T-cell (primary cell): ENCODE data around the gene TMOD2. TPM values are rescaled to one million over a fixed set of nuclear protein-coding genes. Genes with fewer than 3 reads are reported as not detected.

ENCODE experiments used
- ATAC-seq, 4 experiments: fragments of 200-7000 bp in 3 of 4; fragments of 150-1000 bp in 1 of 4; cut with Tn5 transposase; replicated peaks in 1 of 4; 1 replicate in 3 of 4; 2 replicates in 1 of 4; pipeline ENCODE4 v1.10.0; 2021; ENCODE audit warnings: moderate library complexity in 3 of 4, mild to moderate bottlenecking in 2 of 4, moderate number of reproducible peaks in 1 of 4
- CTCF ChIA-PET, 2 donors: fragments of 300-600 bp; sonication (Branson Sonifier 250); formaldehyde crosslinking; loops; one replicate each; lab custom pipeline; 2022; ENCODE audit warnings: antibody characterized with exemption in 2 of 2; lab: Charles Lee
- POLR2A ChIA-PET, 2 donors: fragments of 300-600 bp; sonication (Branson Sonifier 250); formaldehyde crosslinking; loops; one replicate each; lab custom pipeline; 2022; ENCODE audit warnings: antibody characterized with exemption in 2 of 2; lab: Charles Lee
- DNase-seq, 35 experiments: peaks; one replicate each; pipeline versions ENCODE4 v3.0.0 to v3.0.0-alpha.2; 2013 to 2023
- H3K27ac ChIP-seq: one replicate; pipeline ENCODE4 v1.5.1; 2013; ENCODE audit warnings: low read length
- H3K27me3 ChIP-seq, 2 experiments: replicated peaks in 1 of 2; 1 replicate in 1 of 2; 2 replicates in 1 of 2; pipeline versions ENCODE4 v1.6.1 to v1.7.0; 2013; ENCODE audit warnings: low read length in 1 of 2, mixed read lengths in 1 of 2; ENCODE audit not compliant: control insufficient read depth in 2 of 2, insufficient read depth in 2 of 2; ENCODE audit errors: extremely low read depth in 1 of 2
- H3K36me3 ChIP-seq, 2 donors: 1 replicate in 1 of 2; 2 replicates in 1 of 2; pipeline versions ENCODE4 v1.6.1 to v1.7.0; 2013; ENCODE audit warnings: low read length in 1 of 2; ENCODE audit not compliant: control insufficient read depth in 2 of 2, insufficient read depth in 1 of 2; ENCODE audit errors: extremely low read depth in 1 of 2
- H3K4me1 ChIP-seq, 2 experiments: 1 replicate in 1 of 2; 2 replicates in 1 of 2; pipeline versions ENCODE4 v1.6.1 to v1.7.0; 2013; ENCODE audit warnings: low read length in 2 of 2, mixed read lengths in 1 of 2; ENCODE audit not compliant: insufficient read depth in 2 of 2, control insufficient read depth in 1 of 2; ENCODE audit errors: extremely low read depth in 1 of 2
- H3K4me3 ChIP-seq, 2 donors: 1 replicate in 1 of 2; 2 replicates in 1 of 2; pipeline versions ENCODE4 v1.5.1 to v1.7.0; 2013; ENCODE audit warnings: mild to moderate bottlenecking in 2 of 2, low read length in 1 of 2, moderate library complexity in 1 of 2; ENCODE audit not compliant: control insufficient read depth in 1 of 2; ENCODE audit errors: extremely low read depth in 1 of 2
- H3K9me3 ChIP-seq: 2 replicates; pipeline ENCODE4 v1.7.0; 2013
- H3K27ac Mint-ChIP-seq, 2 donors: one replicate each; pipeline ENCODE4 v1.8.0; 2020 to 2021; ENCODE audit warnings: mild to moderate bottlenecking in 2 of 2, mixed read lengths in 2 of 2
- H3K27me3 Mint-ChIP-seq, 2 donors: one replicate each; pipeline ENCODE4 v1.8.0; 2021 to 2022; ENCODE audit warnings: mixed read lengths in 2 of 2
- H3K36me3 Mint-ChIP-seq: one replicate; pipeline ENCODE4 v1.8.0; 2021; ENCODE audit warnings: mixed read lengths
- H3K4me1 Mint-ChIP-seq, 3 donors: one replicate each; pipeline ENCODE4 v1.8.0; 2020 to 2022; ENCODE audit warnings: mixed read lengths in 3 of 3, mild to moderate bottlenecking in 1 of 3
- H3K4me3 Mint-ChIP-seq, 3 donors: one replicate each; pipeline ENCODE4 v1.8.0; 2020 to 2022; ENCODE audit warnings: mild to moderate bottlenecking in 3 of 3, mixed read lengths in 3 of 3, moderate library complexity in 3 of 3
- H3K9me3 Mint-ChIP-seq, 3 donors: one replicate each; pipeline ENCODE4 v1.8.0; 2020 to 2022; ENCODE audit warnings: mixed read lengths in 3 of 3
- WGBS: methylation state at CpG from one replicate; pipeline ENCODE4 v1.1.5; 2013; ENCODE audit warnings: missing lambda C conversion rate; ENCODE audit not compliant: insufficient coverage; 5-methylcytosine and 5-hydroxymethylcytosine counted together
- total RNA-seq, 35 experiments: library from RNA in 6 of 35; stranded (reverse) in 6 of 35; fragments of 120-200 nt in 1 of 35; gene quantifications; one replicate each; pipeline versions ENCODE4 v1.2.1 to v1.2.4 and lab custom pipeline; 2013 to 2026

Gene TMOD2
- total RNA-seq, 5 donors from 2014 or later (not counting 1 experiment from before 2014, with no cell fraction given) = 10.9 to 17.2 (median 16.8) TPM

DNA sequence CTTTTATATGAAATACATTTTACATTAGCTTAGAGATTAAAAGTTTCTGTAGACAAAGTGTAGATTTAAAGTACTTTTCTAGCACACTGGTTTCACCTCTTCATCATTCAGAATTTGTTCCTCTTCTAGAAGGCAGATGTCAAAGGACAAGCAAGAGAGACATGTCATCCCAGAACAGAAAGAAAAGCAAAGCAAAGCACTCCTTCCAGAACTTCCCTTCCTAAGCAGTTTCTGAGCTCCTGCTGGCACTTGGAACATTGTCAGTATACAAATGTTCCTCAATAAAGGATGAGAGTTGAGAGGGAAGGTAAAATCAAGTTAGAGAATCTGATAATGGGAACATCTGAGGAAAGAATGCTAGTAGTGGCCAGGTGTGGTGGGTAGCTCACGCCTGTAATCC is 104.2 kb downstream of the TMOD2 start:
- peaks cover 0 to 3% of the 10 kb centered on the region in 2 donors for H3K36me3 ChIP-seq
- H3K27me3 ChIP-seq = no peaks in the 10 kb centered on the region
- ATAC-seq = no peak
- H3K4me1 ChIP-seq = no peaks in the 10 kb centered on the region
- CTCF ChIA-PET = interaction anchor here in 1 of 2 donors (1.3 to 1.4 kb wide), 2 partner anchors 10 to 33 kb away, joined by 4 to 6 read pairs; no protein-coding TSS in a partner anchor
- peaks cover 80 to 82% (median 81%) of the 10 kb centered on the region in 3 donors for H3K4me1 Mint-ChIP-seq
- H3K27me3 Mint-ChIP-seq = no peaks in the 10 kb centered on the region
- peaks cover 0 to 4% (median 0%) of the 10 kb centered on the region in 3 donors for H3K9me3 Mint-ChIP-seq
- H3K9me3 ChIP-seq = no peaks in the 10 kb centered on the region
- peaks cover 18% of the 10 kb centered on the region for H3K36me3 Mint-ChIP-seq
- no CpG with 5 or more reads among the region's 1 CpG for WGBS
- no peak for DNase-seq
- H3K27ac Mint-ChIP-seq = peak overlapping the region in 1 of 2 donors; percentile 71
- no peak overlapping the region for H3K27ac ChIP-seq
- H3K4me3 Mint-ChIP-seq = no peak overlapping the region
- H3K4me3 ChIP-seq = no peak overlapping the region
- POLR2A ChIA-PET = no interaction called here

DNA sequence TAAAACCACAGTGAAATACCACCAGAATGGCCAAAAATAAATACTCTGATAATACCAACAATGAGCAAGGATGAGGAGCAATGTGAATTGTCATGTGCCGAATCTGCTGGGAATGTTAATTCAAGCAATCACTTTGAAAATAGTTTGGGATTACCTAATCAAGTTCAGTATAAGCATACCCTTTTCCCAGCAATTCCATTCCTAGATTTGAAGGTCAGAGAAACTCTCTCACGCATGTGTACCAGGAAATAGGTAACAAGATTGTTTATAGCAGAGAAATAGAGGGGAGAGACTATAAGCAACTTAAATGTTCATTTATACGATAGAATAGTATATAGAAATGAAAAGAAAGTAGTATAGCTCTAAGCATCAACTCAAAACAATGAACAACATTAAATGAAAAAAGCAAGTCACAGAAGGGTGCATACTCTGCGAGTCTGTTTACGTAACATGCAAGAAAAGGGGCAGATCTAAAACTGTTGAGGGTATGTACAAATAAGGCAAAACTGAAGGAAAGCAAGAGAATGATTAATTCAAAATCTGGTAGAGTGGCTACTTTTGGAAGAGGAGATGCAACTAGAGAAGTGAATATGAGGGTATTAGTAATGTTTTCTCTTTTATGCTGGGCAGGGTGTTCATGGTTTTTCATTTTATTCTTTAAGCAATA is 105.5 kb downstream of the TMOD2 start:
- CTCF ChIA-PET = no interaction called here
- H3K27ac ChIP-seq = no peak overlapping the region

DNA sequence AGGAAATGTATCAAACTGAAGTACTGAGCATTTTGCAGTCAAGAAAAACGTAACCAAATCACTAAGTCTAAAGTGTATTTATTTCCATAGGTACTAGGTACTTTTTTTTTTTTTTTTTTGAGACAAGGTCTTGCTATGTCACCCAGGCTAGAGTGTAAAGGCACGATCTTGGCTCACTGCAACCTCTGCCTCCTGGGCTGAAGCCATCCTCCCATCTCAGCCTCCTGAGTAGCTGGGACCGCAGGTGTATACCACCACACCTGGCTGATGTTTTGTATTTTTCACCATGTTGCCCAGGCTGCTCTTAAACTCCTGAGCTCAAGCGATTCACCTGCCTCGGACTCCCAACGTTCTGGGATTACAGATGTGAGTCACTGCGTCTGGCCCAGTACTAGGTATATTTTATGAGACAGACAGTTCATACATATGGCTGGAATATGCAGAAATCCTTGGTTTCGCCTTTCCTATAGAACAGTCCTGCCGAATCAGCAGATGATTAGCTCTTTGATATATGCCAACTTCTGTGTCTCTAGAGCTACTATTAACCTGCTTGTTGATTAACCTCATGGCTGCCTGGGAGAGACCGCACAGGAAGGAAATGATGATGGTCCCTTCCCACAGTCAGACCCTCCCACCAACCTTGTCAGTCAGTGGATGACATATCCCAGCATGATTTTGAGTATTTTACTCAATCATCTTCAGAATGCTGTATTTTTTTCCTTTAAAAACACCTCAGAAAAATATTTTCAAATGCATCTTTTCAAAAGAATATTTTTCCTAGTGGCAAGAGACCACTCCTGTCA is 110.4 kb downstream of the TMOD2 start:
- peaks cover 0 to 4% (median 0%) of the 10 kb centered on the region in 3 donors for H3K9me3 Mint-ChIP-seq
- peak overlapping the region; percentile 71 to 80 for H3K27ac Mint-ChIP-seq
- peak; percentile 9 to 78 (median 53) for DNase-seq
- Histone ChIP-seq H3K9me3 (no peaks in the 10 kb centered on the region), H3K4me1 (peaks cover 11 to 12% of the 10 kb centered on the region in 2 experiments), H3K4me3 (peak overlapping the region in 1 of 2 donors; percentile 12), H3K27me3 (no peaks in the 10 kb centered on the region), H3K27ac (peak overlapping the region; percentile 47), H3K36me3 (peaks cover 3 to 42% of the 10 kb centered on the region in 2 donors)
- H3K4me3 Mint-ChIP-seq = peak overlapping the region; percentile 62 to 65 (median 63)
- CTCF ChIA-PET = interaction anchor here (0.7 to 2.1 kb wide), 9 partner anchors 13 to 1860 kb away, joined by 3 to 6 read pairs (median 3); no protein-coding TSS in a partner anchor
- ATAC-seq = peak; percentile 96 to 100 (median 100)
- H3K4me1 Mint-ChIP-seq = peaks cover 62 to 69% (median 67%) of the 10 kb centered on the region in 3 donors
- POLR2A ChIA-PET = interaction anchor here (0.5 to 1.4 kb wide), 6 partner anchors 8 to 665 kb away, joined by 3 to 9 read pairs (median 4); no protein-coding TSS in a partner anchor
- H3K27me3 Mint-ChIP-seq = no peaks in the 10 kb centered on the region
- WGBS = 40% methylated on average over 8 of the region's 10 CpGs
- peaks cover 39% of the 10 kb centered on the region for H3K36me3 Mint-ChIP-seq

More for the DNA sequence above, 105.5 kb downstream of the TMOD2 start:
- Histone ChIP-seq H3K4me1 (peaks cover 9% of the 10 kb centered on the region in 2 experiments), H3K36me3 (peaks cover 0 to 3% of the 10 kb centered on the region in 2 donors), H3K4me3 (no peak overlapping the region), H3K9me3 (no peaks in the 10 kb centered on the region), H3K27me3 (no peaks in the 10 kb centered on the region)
- H3K27me3 Mint-ChIP-seq = no peaks in the 10 kb centered on the region
- no peak for DNase-seq
- peaks cover 0 to 4% (median 0%) of the 10 kb centered on the region in 3 donors for H3K9me3 Mint-ChIP-seq
- 100% methylated on average over 1 of the region's 5 CpGs for WGBS
- H3K4me3 Mint-ChIP-seq = no peak overlapping the region
- peaks cover 80 to 82% (median 82%) of the 10 kb centered on the region in 3 donors for H3K4me1 Mint-ChIP-seq
- peaks cover 18% of the 10 kb centered on the region for H3K36me3 Mint-ChIP-seq
- H3K27ac Mint-ChIP-seq = no peak overlapping the region
- no peak for ATAC-seq
- POLR2A ChIA-PET = no interaction called here

GRCh38 chr15:51863131-51863530 is 111.7 kb downstream of the TMOD2 start:
- Histone ChIP-seq H3K4me1 (peaks cover 11 to 12% of the 10 kb centered on the region in 2 experiments), H3K36me3 (peaks cover 3 to 48% of the 10 kb centered on the region in 2 donors), H3K27ac (no peak overlapping the region), H3K4me3 (no peak overlapping the region), H3K27me3 (no peaks in the 10 kb centered on the region), H3K9me3 (no peaks in the 10 kb centered on the region)
- CTCF ChIA-PET = interaction anchor here in 1 of 2 donors (2.1 kb wide), 1 partner anchor 41 kb away, joined by 4 read pairs; no protein-coding TSS in a partner anchor
- H3K36me3 Mint-ChIP-seq = peaks cover 48% of the 10 kb centered on the region
- DNase-seq (no peak), ATAC-seq (no peak)
- H3K27ac Mint-ChIP-seq = no peak overlapping the region
- POLR2A ChIA-PET = interaction anchor here in 1 of 2 donors (0.6 kb wide), 1 partner anchor 21 kb away, joined by 3 read pairs; no protein-coding TSS in a partner anchor
- H3K4me1 Mint-ChIP-seq = peaks cover 58 to 67% (median 60%) of the 10 kb centered on the region in 3 donors
- H3K27me3 Mint-ChIP-seq = no peaks in the 10 kb centered on the region
- no CpG with 5 or more reads among the region's 2 CpGs for WGBS
- peaks cover 0 to 4% (median 0%) of the 10 kb centered on the region in 3 donors for H3K9me3 Mint-ChIP-seq
- H3K4me3 Mint-ChIP-seq = no peak overlapping the region

DNA sequence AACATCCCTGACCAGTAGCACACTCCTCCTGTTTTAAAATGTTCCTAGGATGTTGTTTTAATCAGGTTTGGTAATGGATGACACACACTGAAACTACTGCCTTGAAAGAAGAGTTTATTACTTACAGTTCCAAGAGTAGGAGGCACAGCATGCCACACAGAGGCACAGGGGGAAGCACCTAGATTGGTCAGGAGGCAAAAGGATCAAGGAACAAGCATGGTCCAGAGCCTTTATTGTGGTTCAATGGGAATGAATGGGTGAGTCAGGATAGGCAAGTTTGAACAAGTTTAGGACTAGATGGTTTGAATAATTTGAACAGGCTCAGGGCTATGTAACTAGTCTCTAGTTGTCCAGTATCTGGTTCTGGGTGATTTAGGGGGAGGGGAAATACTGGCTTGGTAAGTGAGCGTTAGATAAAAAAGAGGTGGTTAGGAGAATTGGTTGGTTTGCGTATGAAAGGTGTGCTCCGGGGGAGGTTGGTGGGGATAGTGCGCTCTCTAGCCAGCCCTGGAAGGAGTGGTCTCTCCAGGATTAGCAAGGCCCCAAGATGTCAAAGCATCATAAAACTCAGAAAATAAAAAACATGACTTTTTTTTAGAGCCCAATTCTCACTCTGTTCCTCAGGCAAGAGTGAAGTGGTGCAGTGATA is 113.1 kb downstream of the TMOD2 start:
- no peak overlapping the region for H3K4me3 ChIP-seq
- H3K27ac ChIP-seq = no peak overlapping the region
- POLR2A ChIA-PET = no interaction called here
- no peak overlapping the region for H3K4me3 Mint-ChIP-seq
- peaks cover 52% of the 10 kb centered on the region for H3K36me3 Mint-ChIP-seq
- 91% methylated on average over 4 of the region's 4 CpGs for WGBS
- peaks cover 47 to 60% (median 50%) of the 10 kb centered on the region in 3 donors for H3K4me1 Mint-ChIP-seq
- CTCF ChIA-PET = no interaction called here
- H3K27me3 Mint-ChIP-seq = no peaks in the 10 kb centered on the region
- DNase-seq (no peak), ATAC-seq (no peak)
- H3K36me3 ChIP-seq = peaks cover 3 to 57% of the 10 kb centered on the region in 2 donors
- peaks cover 11 to 12% of the 10 kb centered on the region in 2 experiments for H3K4me1 ChIP-seq
- no peaks in the 10 kb centered on the region for H3K9me3 Mint-ChIP-seq
- no peak overlapping the region for H3K27ac Mint-ChIP-seq
- H3K27me3 ChIP-seq = no peaks in the 10 kb centered on the region
- no peaks in the 10 kb centered on the region for H3K9me3 ChIP-seq
